ENCODE results near the gene PLCE1. TPM values are rescaled to one million over a fixed set of nuclear protein-coding genes. Genes with fewer than 3 reads are reported as not detected.

The PLCE1 gene
- total RNA-seq, 2 donors from 2014 or later = 22.5 to 28.1 TPM

GRCh38 chr10:94023906-94024305, 30.2 kb downstream of the PLCE1 start:
- H3K9me3 ChIP-seq = peaks cover 0 to 12% of the 10 kb centered on the region in 2 donors
- no peaks in the 10 kb centered on the region for H3K36me3 ChIP-seq
- no peaks in the 10 kb centered on the region for H3K27me3 ChIP-seq
- peaks cover 0 to 9% of the 10 kb centered on the region in 2 donors for H3K4me1 ChIP-seq
- H3K4me3 ChIP-seq = no peak overlapping the region
- DNase-seq (ENCODE audit: low spot score) = no peak
- no peak for TF ChIP-seq CTCF (IDR thresholded peaks at IDR 0.05)
- H3K27ac ChIP-seq = no peak overlapping the region

DNA sequence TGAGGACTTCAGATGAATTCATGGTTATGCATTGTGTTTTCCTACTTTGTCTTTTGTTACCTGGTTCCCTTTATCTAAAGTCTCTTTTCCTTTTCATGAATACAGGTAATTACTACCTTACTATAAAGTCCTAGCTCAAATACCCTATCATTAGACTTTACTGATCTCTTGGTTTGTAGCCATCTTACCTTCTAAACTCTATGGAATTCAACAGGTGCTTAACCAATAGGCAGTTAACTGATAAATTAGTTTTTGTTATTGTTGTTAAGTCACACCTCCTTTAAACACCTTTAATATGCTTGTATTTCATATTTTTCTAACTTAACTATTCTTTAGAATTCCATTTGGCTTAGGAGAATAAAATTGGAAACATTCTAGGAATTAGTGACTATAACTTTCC, 30.7 kb downstream of the PLCE1 start:
- no peak overlapping the region for H3K27ac ChIP-seq
- no peak overlapping the region for H3K4me3 ChIP-seq
- no peaks in the 10 kb centered on the region for H3K36me3 ChIP-seq
- H3K4me1 ChIP-seq = peaks cover 0 to 4% of the 10 kb centered on the region in 2 donors
- no peak for DNase-seq (ENCODE audit: low spot score)
- H3K27me3 ChIP-seq = no peaks in the 10 kb centered on the region
- TF ChIP-seq CTCF (IDR thresholded peaks at IDR 0.05) = no peak
- H3K9me3 ChIP-seq = peaks cover 0 to 17% of the 10 kb centered on the region in 2 donors

DNA sequence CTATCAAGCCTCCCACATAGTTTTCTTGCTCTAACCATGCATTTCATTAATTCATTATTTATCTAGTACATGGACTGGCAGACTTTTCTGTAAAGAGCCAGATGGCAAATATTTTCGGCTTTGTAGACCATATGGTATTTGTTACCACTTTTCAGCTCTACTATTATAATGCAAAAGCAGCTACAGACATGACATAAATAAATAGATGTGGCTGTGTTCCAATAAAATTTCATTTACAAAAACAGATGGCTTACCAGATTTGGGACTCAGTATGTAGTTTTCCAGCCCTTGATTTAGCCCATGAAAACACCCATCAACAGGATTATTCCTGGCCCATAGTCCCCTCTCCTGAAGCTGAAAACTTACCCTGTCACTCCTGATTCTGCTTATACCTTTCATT, 32.1 kb downstream of the PLCE1 start:
- H3K4me1 ChIP-seq = no peaks in the 10 kb centered on the region
- no peak overlapping the region for H3K4me3 ChIP-seq
- no peak for DNase-seq (ENCODE audit: low spot score)
- peaks cover 0 to 31% of the 10 kb centered on the region in 2 donors for H3K9me3 ChIP-seq
- no peaks in the 10 kb centered on the region for H3K27me3 ChIP-seq
- H3K27ac ChIP-seq = no peak overlapping the region
- TF ChIP-seq CTCF (IDR thresholded peaks at IDR 0.05) = no peak
- peaks cover 3% of the 10 kb centered on the region for H3K36me3 ChIP-seq

- Histone ChIP-seq H3K36me3 (peaks cover 12% of the 10 kb centered on the region), H3K4me3 (no peak overlapping the region), H3K27ac (no peak overlapping the region), H3K9me3 (peaks cover 0 to 38% of the 10 kb centered on the region in 2 donors), H3K4me1 (no peaks in the 10 kb centered on the region), H3K27me3 (no peaks in the 10 kb centered on the region)
- no peak for TF ChIP-seq CTCF (IDR thresholded peaks at IDR 0.05)
- no peak for DNase-seq (ENCODE audit: low spot score)
These were observed 33.5 kb downstream of the PLCE1 start for GRCh38 chr10:94027197-94027596.

GRCh38 chr10:94029955-94030354, 36.2 kb downstream of the PLCE1 start:
- no peak overlapping the region for H3K27ac ChIP-seq
- no peaks in the 10 kb centered on the region for H3K27me3 ChIP-seq
- H3K36me3 ChIP-seq = peaks cover 16% of the 10 kb centered on the region
- H3K4me1 ChIP-seq = no peaks in the 10 kb centered on the region
- H3K9me3 ChIP-seq = peaks cover 0 to 38% of the 10 kb centered on the region in 2 donors
- no peak for DNase-seq (ENCODE audit: low spot score)
- H3K4me3 ChIP-seq = no peak overlapping the region
- TF ChIP-seq CTCF (IDR thresholded peaks at IDR 0.05) = no peak

Measured in right atrium auricular region (tissue), 2 donors.